A549 (cell line): ENCODE measurements around the gene HS3ST5.

Experiments
- BHLHE40 ChIP-seq: IDR thresholded peaks from 2 replicates; pipeline ENCODE4 v1.6.1; 2012; ENCODE audit warnings: low read depth, low read length, inconsistent platforms
- CTCF ChIP-seq: fragments of >200 bp; sonication (Bioruptor Twin); formaldehyde crosslinking; IDR thresholded peaks from 3 replicates; pipeline ENCODE4 v1.5.1; 2016
- EHMT2 ChIP-seq: fragments of 200-600 bp; sonication (generic); IDR thresholded peaks from 2 replicates; pipeline ENCODE4 v1.6.1; 2016; ENCODE audit warnings: antibody characterized with exemption, low read depth, mild to moderate bottlenecking, moderate library complexity
- MYC ChIP-seq: IDR thresholded peaks from 2 replicates; pipeline ENCODE4 v1.6.1; 2012; ENCODE audit warnings: mild to moderate bottlenecking, inconsistent platforms, low read length, improper control_type of control experiment, borderline replicate concordance
- PHF8 ChIP-seq: fragments of 200-600 bp; sonication (generic); IDR thresholded peaks from 2 replicates; pipeline ENCODE4 v1.6.1; 2016; ENCODE audit warnings: low read depth, mild to moderate bottlenecking, antibody characterized with exemption, moderate library complexity, borderline replicate concordance
- POLR2A ChIP-seq: IDR thresholded peaks from 2 replicates; pipeline ENCODE4 v1.6.1; 2012; ENCODE audit warnings: mild to moderate bottlenecking, low read length

DNA sequence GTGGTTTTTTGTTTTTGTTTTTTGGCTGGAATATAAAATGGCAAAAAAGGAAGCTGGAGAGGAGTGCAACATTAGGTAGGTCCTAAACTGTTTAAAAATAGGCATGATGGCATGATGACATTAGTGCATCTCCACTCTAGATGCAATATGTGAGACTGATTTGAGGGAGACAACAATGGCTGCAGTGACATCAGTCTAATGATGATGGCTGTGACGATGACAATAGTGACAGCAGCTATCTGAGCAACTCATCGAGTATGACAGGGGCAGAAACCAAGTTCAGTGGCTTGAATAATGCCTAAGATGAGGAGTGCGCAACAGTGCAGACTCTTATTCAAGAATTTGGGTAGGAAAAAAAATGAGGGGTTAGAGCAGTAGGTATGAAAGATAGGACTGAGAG lies 82.0 kb downstream of the HS3ST5 start:
- TF ChIP-seq BHLHE40 (no peak), POLR2A (no peak), EHMT2 (no peak), PHF8 (no peak), CTCF (no peak), MYC (no peak)
